Trophoblast cell (in vitro differentiated cells and primary cell): Measurements from ENCODE around the gene CLIP2.
"Not testable (repeated sequence)": the region's sequence is repeated elsewhere in the genome, so short reads cannot be mapped to it uniquely, and the experiment has no call there.

Experiments used
- DNase-seq, 2 donors: peaks; one replicate each; pipeline ENCODE4 v3.0.0-alpha.2; 2016
- H2AFZ ChIP-seq: 2 replicates; pipeline ENCODE4 v1.6.1; 2013; ENCODE audit warnings: low read length, moderate library complexity, mild to moderate bottlenecking; ENCODE audit not compliant: insufficient read depth, poor library complexity
- H2AK5ac ChIP-seq: 2 replicates; pipeline ENCODE4 v1.6.1; 2013; ENCODE audit warnings: mild to moderate bottlenecking, low read length
- H2BK120ac ChIP-seq: 2 replicates; pipeline ENCODE4 v1.6.1; 2013; ENCODE audit warnings: low read length, mild to moderate bottlenecking, moderate library complexity; ENCODE audit not compliant: insufficient read depth, poor library complexity
- H2BK12ac ChIP-seq: 2 replicates; pipeline ENCODE4 v1.6.1; 2013; ENCODE audit warnings: mild to moderate bottlenecking, low read length, moderate library complexity
- H2BK5ac ChIP-seq: 2 replicates; pipeline ENCODE4 v1.6.1; 2013; ENCODE audit warnings: low read length, low read depth, moderate library complexity, mild to moderate bottlenecking; ENCODE audit not compliant: poor library complexity
- H3K14ac ChIP-seq: 2 replicates; pipeline ENCODE4 v1.6.1; 2013; ENCODE audit warnings: mild to moderate bottlenecking, low read length
- H3K18ac ChIP-seq: 2 replicates; pipeline ENCODE4 v1.6.1; 2013; ENCODE audit warnings: mild to moderate bottlenecking, low read length
- H3K23ac ChIP-seq: 2 replicates; pipeline ENCODE4 v1.6.1; 2013; ENCODE audit warnings: low read length
- H3K27ac ChIP-seq: 2 replicates; pipeline ENCODE4 v1.5.1; 2013; ENCODE audit warnings: low read depth, mild to moderate bottlenecking, inconsistent platforms, low read length, moderate library complexity
- H3K27me3 ChIP-seq: 2 replicates; pipeline ENCODE4 v1.6.1; 2013; ENCODE audit warnings: inconsistent platforms, mild to moderate bottlenecking, low read length, moderate library complexity; ENCODE audit not compliant: insufficient read depth
- H3K36me3 ChIP-seq, 2 experiments: 1 replicate in 1 of 2; 2 replicates in 1 of 2; pipeline ENCODE4 v1.6.1; 2013; ENCODE audit warnings: low read length in 2 of 2, mild to moderate bottlenecking in 2 of 2, moderate library complexity in 1 of 2; ENCODE audit not compliant: insufficient read depth in 2 of 2, control insufficient read depth in 1 of 2
- H3K4ac ChIP-seq: 2 replicates; pipeline ENCODE4 v1.6.1; 2013; ENCODE audit warnings: low read depth, mild to moderate bottlenecking, low read length, moderate library complexity
- H3K4me1 ChIP-seq, 2 experiments: 1 replicate in 1 of 2; 2 replicates in 1 of 2; pipeline ENCODE4 v1.6.1; 2013; ENCODE audit warnings: low read length in 2 of 2, mild to moderate bottlenecking in 2 of 2, moderate library complexity in 1 of 2; ENCODE audit not compliant: insufficient read depth in 2 of 2, control insufficient read depth in 1 of 2
- H3K4me2 ChIP-seq: 2 replicates; pipeline ENCODE4 v1.6.1; 2013; ENCODE audit warnings: inconsistent platforms, mild to moderate bottlenecking, low read length, moderate library complexity
- H3K4me3 ChIP-seq: 2 replicates; pipeline ENCODE4 v1.5.1; 2013; ENCODE audit warnings: mild to moderate bottlenecking, low read depth, low read length, inconsistent platforms
- H3K79me1 ChIP-seq: one replicate; pipeline ENCODE4 v1.6.1; 2013; ENCODE audit warnings: low read length
- H3K79me2 ChIP-seq: 2 replicates; pipeline ENCODE4 v1.6.1; 2013; ENCODE audit warnings: low read length, mild to moderate bottlenecking; ENCODE audit not compliant: control insufficient read depth, insufficient read depth, poor library complexity
- H3K9ac ChIP-seq: 2 replicates; pipeline ENCODE4 v1.6.1; 2013; ENCODE audit warnings: mild to moderate bottlenecking, low read length
- H3K9me3 ChIP-seq: 2 replicates; pipeline ENCODE4 v1.6.1; 2013; ENCODE audit warnings: low read depth, mild to moderate bottlenecking, control low read depth, inconsistent platforms, low read length; ENCODE audit not compliant: insufficient read depth
- H4K12ac ChIP-seq: 2 replicates; pipeline ENCODE4 v1.6.1; 2013; ENCODE audit warnings: low read depth, mild to moderate bottlenecking, low read length, moderate library complexity
- H4K8ac ChIP-seq: 2 replicates; pipeline ENCODE4 v1.6.1; 2013; ENCODE audit warnings: low read depth, mild to moderate bottlenecking, low read length, moderate library complexity
- H4K91ac ChIP-seq: one replicate; pipeline ENCODE4 v1.6.1; 2013; ENCODE audit warnings: low read depth, mild to moderate bottlenecking, low read length, moderate library complexity
- WGBS: extraction: QIAGEN DNeasy Blood & Tissue Kit; methylation state at CpG from one replicate; pipeline ENCODE4 v1.1.7; 2013; ENCODE audit warnings: missing lambda C conversion rate; ENCODE audit not compliant: insufficient read length, insufficient coverage; ENCODE audit errors: extremely low coverage; 5-methylcytosine and 5-hydroxymethylcytosine counted together

CLIP2 gene

GRCh38 chr7:74384854-74385253 is 95.6 kb downstream of the CLIP2 start:
- not testable (repeated sequence) for H3K27me3 ChIP-seq, H3K36me3 ChIP-seq, H2BK5ac ChIP-seq, H3K9me3 ChIP-seq, H3K4me2 ChIP-seq, H2BK120ac ChIP-seq, H3K9ac ChIP-seq, H2BK12ac ChIP-seq, H2AK5ac ChIP-seq, H3K4ac ChIP-seq, H4K12ac ChIP-seq, H3K4me1 ChIP-seq, H2AFZ ChIP-seq, H3K27ac ChIP-seq, H3K4me3 ChIP-seq, H4K91ac ChIP-seq, H3K79me1 ChIP-seq, H4K8ac ChIP-seq, DNase-seq, H3K14ac ChIP-seq, H3K18ac ChIP-seq, H3K23ac ChIP-seq, H3K79me2 ChIP-seq
- WGBS = no CpG with 5 or more reads among the region's 8 CpGs

- no peak overlapping the region for H4K8ac ChIP-seq
- H3K23ac ChIP-seq = no peak overlapping the region
- H2AFZ ChIP-seq = no peak overlapping the region
- H3K79me2 ChIP-seq = no peaks in the 10 kb centered on the region
- no peak overlapping the region for H2BK12ac ChIP-seq
- H3K4me3 ChIP-seq = peak overlapping the region; percentile 50
- no peak overlapping the region for H3K27ac ChIP-seq
- H3K27me3 ChIP-seq = no peaks in the 10 kb centered on the region
- DNase-seq = no peak
- H3K4me2 ChIP-seq = no peak overlapping the region
- no CpG with 5 or more reads among the region's 9 CpGs for WGBS
- H3K36me3 ChIP-seq = peaks cover 0 to 3% of the 10 kb centered on the region in 2 experiments
- H4K91ac ChIP-seq = no peak overlapping the region
- no peaks in the 10 kb centered on the region for H3K9me3 ChIP-seq
- H2BK5ac ChIP-seq = no peak overlapping the region
- no peaks in the 10 kb centered on the region for H3K4me1 ChIP-seq
- H3K79me1 ChIP-seq = no peaks in the 10 kb centered on the region
- H3K18ac ChIP-seq = no peak overlapping the region
- no peak overlapping the region for H3K4ac ChIP-seq
- no peak overlapping the region for H2AK5ac ChIP-seq
- no peak overlapping the region for H3K9ac ChIP-seq
- H2BK120ac ChIP-seq = no peak overlapping the region
- no peak overlapping the region for H3K14ac ChIP-seq
- H4K12ac ChIP-seq = no peak overlapping the region
Measured at GRCh38 chr7:74387606-74388005, 98.4 kb downstream of the CLIP2 start.

- Histone ChIP-seq H4K12ac (no peak overlapping the region), H3K23ac (no peak overlapping the region), H2AK5ac (no peak overlapping the region), H2BK5ac (no peak overlapping the region), H2AFZ (no peak overlapping the region), H3K4ac (no peak overlapping the region), H3K4me3 (no peak overlapping the region), H3K9ac (no peak overlapping the region), H3K18ac (no peak overlapping the region), H3K4me2 (no peak overlapping the region), H3K27me3 (no peaks in the 10 kb centered on the region), H3K14ac (no peak overlapping the region), H2BK120ac (no peak overlapping the region), H3K79me1 (no peaks in the 10 kb centered on the region), H3K9me3 (no peaks in the 10 kb centered on the region), H3K36me3 (peaks cover 0 to 3% of the 10 kb centered on the region in 2 experiments), H4K8ac (no peak overlapping the region), H3K4me1 (no peaks in the 10 kb centered on the region), H3K27ac (no peak overlapping the region), H4K91ac (no peak overlapping the region), H2BK12ac (no peak overlapping the region), H3K79me2 (no peaks in the 10 kb centered on the region)
- no CpG with 5 or more reads among the region's 21 CpGs for WGBS
- peak; percentile 37 to 66 for DNase-seq
Measured at GRCh38 chr7:74388880-74389415, 99.7 kb downstream of the CLIP2 start.

- DNase-seq = peak; percentile 57 to 69
- WGBS = no CpG with 5 or more reads among the region's 6 CpGs
- not testable (repeated sequence) for H3K27ac ChIP-seq, H3K79me1 ChIP-seq, H4K12ac ChIP-seq, H4K8ac ChIP-seq, H3K36me3 ChIP-seq, H3K79me2 ChIP-seq, H3K9ac ChIP-seq, H3K27me3 ChIP-seq, H3K4me2 ChIP-seq, H3K9me3 ChIP-seq, H2AK5ac ChIP-seq, H3K4me1 ChIP-seq, H3K18ac ChIP-seq, H4K91ac ChIP-seq, H2AFZ ChIP-seq, H3K14ac ChIP-seq, H3K23ac ChIP-seq, H3K4me3 ChIP-seq, H3K4ac ChIP-seq, H2BK5ac ChIP-seq, H2BK12ac ChIP-seq, H2BK120ac ChIP-seq
Measured at GRCh38 chr7:74393722-74394121, 104.5 kb downstream of the CLIP2 start.
